Prostate gland (tissue), 2 donors: ENCODE results near the gene ANKS6.

Source experiments
- CTCF ChIP-seq, 4 experiments: fragments of 200-600 bp in 2 of 4; fragments of 450-650 bp in 2 of 4; sonication (generic) in 2 of 4; IDR thresholded peaks; 1 replicate in 3 of 4; 2 replicates in 1 of 4; pipeline ENCODE4 v1.5.1; 2016 to 2019; ENCODE audit warnings: antibody characterized with exemption in 4 of 4, mild to moderate bottlenecking in 2 of 4, moderate library complexity in 2 of 4
- POLR2A ChIP-seq: fragments of 450-650 bp; IDR thresholded peaks from one replicate; pipeline ENCODE4 v1.6.1; 2016; ENCODE audit warnings: antibody characterized with exemption, mild to moderate bottlenecking
- POLR2AphosphoS5 ChIP-seq: sonication (generic); formaldehyde crosslinking; IDR thresholded peaks from one replicate; pipeline ENCODE4 v1.6.1; 2017; ENCODE audit warnings: antibody characterized with exemption

- TF ChIP-seq POLR2A (no peak), CTCF (IDR thresholded peaks at IDR 0.05) (no peak), POLR2AphosphoS5 (no peak)
These were observed 65.5 kb downstream of the ANKS6 start for GRCh38 chr9:98730871-98731270.
